GM12865 (cell line): ENCODE results near the gene TBC1D7.

Source experiments
- DNase-seq: peaks from one replicate; pipeline ENCODE4 v3.0.0; 2010; ENCODE audit warnings: low read depth
- H3K4me3 ChIP-seq: 2 replicates; pipeline ENCODE4 v1.5.1; 2011; ENCODE audit warnings: mild to moderate bottlenecking, low read depth, low read length, control low read depth
- CTCF ChIP-seq: IDR thresholded peaks from 2 replicates; pipeline ENCODE4 v1.5.1; 2011; ENCODE audit warnings: low read length, control low read depth, low read depth, inconsistent platforms; ENCODE audit not compliant: insufficient read depth; ENCODE audit errors: missing control alignments

The TBC1D7 gene

GRCh38 chr6:13273202-13273930 lies 55.0 kb downstream of the TBC1D7 start:
- H3K4me3 ChIP-seq, result peak overlapping the region; percentile 80
- no peak for DNase-seq
- no peak for TF ChIP-seq CTCF

DNA sequence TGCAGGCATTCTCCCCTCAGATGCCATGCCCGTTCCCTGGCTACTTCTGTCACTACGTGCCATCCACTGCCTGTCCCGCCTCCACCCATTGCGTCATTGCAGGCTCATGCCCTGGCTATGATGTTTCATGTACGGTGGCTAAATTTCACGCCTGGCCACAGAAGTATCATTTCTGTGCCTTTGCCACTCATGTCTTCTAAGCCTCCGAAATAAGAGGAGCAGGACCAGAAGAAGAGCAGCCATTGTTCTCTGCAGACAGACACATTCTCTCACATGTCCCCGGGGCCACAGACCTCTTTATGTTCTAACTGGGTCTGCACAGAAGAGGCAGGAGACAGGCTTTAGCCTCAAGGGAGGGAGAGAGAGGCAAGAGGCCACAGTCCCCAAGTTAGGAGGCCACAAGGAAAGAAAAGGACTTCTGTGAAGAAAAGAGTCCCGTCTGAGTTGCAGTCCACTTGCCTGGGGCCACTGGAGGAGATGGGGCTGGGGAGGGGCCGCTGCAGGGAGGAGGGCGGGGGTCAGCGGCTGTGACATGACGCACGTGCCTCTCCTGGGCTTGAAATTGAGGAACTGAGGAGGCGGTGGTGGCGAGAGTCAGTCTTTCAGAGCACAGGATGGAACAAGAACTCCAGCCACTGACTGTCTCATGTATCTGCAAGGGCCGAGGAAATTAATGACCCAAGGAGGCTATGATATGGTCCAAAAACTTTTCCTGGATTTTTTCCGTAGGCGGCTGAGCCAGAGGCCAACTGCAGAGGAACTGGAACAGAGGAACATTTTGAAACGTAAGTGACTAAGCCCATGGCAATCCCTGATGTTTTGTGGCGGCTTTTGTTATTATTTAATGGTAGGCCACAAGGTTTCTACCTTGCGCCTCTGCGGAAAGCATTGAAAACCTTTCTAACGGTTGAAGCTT lies 55.9 kb downstream of the TBC1D7 start:
- no peak for TF ChIP-seq CTCF

DNA sequence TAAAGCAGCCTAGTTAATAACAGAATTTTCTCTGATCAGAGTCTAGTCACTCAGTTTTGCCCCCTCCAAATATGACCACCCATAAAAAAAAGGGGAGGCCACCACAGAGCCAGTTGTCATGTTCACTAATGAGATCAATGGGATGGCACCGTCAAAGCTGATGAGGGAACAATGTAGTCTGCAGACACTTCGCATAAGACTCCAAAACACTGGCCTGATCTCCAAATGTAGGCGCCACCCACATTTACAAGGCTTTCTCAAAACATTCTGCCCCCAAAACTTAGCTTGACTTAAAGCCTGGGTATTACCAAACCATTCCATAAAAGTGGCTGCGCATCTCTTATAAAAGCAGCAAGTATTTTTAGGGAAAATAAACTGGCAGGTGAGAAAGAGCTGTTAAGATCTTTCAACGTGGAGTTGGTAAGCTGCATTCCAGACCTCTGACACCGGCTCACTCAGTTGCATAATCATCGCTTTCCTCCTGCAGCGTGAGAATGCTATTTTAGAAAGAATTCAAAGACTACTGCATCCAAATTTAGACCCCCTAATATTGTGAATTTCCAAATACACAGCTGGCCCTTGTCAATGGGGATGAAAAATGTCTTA lies 59.3 kb downstream of the TBC1D7 start:
- no peak for TF ChIP-seq CTCF
- no peak for DNase-seq
- H3K4me3 ChIP-seq, result no peak overlapping the region

More for the DNA sequence above, 55.9 kb downstream of the TBC1D7 start:
- H3K4me3 ChIP-seq, result peak overlapping the region; percentile 80
- peak; percentile 83 for DNase-seq

- no peak for TF ChIP-seq CTCF
- H3K4me3 ChIP-seq, result no peak overlapping the region
- no peak for DNase-seq
Measured at GRCh38 chr6:13267142-13267651, 61.1 kb downstream of the TBC1D7 start.

DNA sequence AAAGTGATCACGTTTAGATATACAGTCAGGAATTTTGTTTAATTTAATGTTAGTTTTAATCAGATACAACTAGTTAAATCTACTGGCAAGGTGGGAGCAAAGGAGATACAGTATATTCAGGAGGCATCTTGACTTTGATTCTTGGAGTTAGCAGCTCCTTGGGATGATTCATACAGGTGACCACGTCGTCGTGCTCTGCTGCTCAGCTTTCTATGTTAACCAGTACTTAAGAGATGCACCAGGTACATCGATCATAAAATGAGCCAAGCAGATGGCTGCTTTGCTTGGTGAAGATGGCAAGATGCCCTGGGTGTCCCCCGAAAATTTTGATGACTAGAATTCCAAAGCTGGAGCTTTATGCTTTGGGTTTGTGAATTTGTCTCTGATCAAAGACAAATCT lies 64.7 kb downstream of the TBC1D7 start:
- no peak overlapping the region for H3K4me3 ChIP-seq
- no peak for TF ChIP-seq CTCF
- DNase-seq, result no peak

DNA sequence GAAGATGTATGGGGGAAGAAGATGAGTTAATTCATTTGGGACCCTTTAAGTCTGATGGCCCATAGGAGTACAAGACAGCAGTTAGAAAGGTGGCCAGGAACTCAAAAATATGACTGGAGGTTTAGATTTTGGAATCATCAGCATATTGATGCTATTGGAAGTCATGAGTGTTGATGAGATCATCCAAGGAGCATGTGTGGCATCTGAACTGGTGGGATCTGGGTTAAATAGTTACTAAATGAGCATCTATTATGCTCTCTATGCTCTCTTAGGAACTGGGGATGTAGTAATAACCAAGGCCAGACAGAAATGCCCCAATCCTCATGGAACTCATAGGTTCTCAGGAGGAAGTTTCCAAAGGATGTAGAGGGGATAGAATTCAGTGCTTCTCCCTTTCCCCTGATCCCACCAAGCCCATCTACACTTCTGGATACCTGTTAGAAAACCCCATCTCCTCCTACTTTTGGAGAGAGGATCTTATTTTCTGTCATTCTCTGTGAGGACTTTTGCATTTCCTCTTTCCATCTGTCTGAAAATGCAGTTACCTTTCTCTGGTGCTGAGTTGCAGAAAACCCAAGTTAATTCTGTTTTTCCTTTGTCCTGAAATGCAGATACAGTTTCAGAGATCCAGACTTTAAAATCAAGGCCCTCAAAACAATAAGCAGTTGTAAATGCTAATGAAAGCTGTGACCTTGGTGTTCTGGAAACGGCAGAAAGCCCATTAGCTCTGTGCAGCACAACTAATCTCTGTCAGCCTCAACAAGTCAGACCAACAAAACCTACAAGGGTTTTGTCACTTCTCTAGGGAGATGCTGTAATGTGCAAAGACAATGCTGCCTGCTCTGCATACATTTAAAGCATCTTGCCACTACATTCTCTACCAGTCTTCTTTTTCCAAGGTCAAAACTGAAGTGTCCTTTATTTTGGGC lies 65.8 kb downstream of the TBC1D7 start:
- H3K4me3 ChIP-seq, result no peak overlapping the region
- DNase-seq, result no peak
- no peak for TF ChIP-seq CTCF
